Measurements from ENCODE around the gene PLA2G1B. TPM values are rescaled to one million over a fixed set of nuclear protein-coding genes. Genes with fewer than 3 reads are reported as not detected.
A peak's percentile ranks its signal among the peaks of the same experiment; 100 is the strongest.

PLA2G1B gene
- total RNA-seq, 2 experiments from 2014 or later = not detected

DNA sequence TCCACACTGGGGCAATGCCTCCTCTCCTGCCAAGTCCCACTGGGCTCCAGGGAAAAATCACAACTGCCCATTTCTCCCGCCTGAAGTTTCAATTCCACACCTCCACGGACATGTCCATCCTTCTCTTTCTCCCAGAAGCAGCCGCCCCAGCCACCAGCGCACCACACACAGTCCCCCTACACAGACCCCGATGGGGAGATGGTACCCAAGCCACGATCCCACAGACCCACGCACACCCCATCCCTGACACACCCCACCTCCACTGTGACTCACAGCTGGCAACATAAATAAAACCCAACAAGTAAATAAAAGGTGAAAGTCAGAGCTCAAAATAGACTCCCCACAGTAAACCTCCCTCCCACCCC is 38.7 kb upstream of the PLA2G1B start:
- no peak overlapping the region for H3K27ac Mint-ChIP-seq
- no peak overlapping the region for H3K4me3 Mint-ChIP-seq
- CTCF ChIA-PET = interaction anchor here (1.1 to 2.1 kb wide), 5 partner anchors 9 to 63 kb away, joined by 3 to 6 read pairs (median 3); partner anchors contain the start of gene PLA2G1B
- ATAC-seq (no peak), DNase-seq (no peak)
- no peaks in the 10 kb centered on the region for H3K36me3 Mint-ChIP-seq
- peaks cover 76% of the 10 kb centered on the region for H3K27me3 Mint-ChIP-seq
- H3K4me1 Mint-ChIP-seq = no peaks in the 10 kb centered on the region
- no peaks in the 10 kb centered on the region for H3K9me3 Mint-ChIP-seq (ENCODE audit: low read depth)

DNA sequence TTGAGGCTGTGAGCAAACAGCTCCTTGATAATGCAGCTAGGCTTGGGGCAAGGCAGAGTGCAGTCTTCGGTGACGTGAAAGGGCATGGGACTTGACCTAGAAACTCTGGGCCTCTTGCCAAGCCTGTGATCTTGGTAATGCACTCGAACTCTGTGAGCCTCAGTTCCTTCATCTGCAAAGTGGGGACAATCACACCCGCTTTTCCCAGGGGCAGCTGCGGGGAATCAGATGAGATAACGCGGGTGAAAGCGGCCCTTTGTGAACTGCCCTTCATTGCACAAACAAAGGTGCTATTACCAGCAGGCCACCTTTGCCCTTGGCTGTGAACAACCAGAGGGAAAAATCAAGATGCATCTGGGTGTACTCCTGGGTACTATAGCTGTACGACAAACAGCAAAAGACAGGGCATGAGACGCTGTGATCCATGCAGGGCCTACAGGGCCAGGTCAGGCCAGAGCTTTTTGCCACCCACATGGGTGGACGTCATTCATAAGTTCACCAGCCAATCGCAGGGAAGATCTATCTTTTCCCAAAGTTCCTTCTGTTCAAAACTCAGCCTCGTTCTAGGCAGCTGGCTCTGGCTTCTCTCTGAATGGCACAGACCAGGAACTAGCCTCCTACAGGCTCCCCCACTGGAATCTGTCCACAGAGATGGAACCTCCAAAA is 38.2 kb upstream of the PLA2G1B start:
- H3K9me3 Mint-ChIP-seq (ENCODE audit: low read depth) = no peaks in the 10 kb centered on the region
- H3K4me1 Mint-ChIP-seq = no peaks in the 10 kb centered on the region
- no peak for ATAC-seq
- no peak overlapping the region for H3K27ac Mint-ChIP-seq
- CTCF ChIA-PET = interaction anchor here (1.3 to 2.1 kb wide), 2 partner anchors 9 to 39 kb away, joined by 4 to 6 read pairs; partner anchors contain the start of gene PLA2G1B
- DNase-seq = no peak
- H3K36me3 Mint-ChIP-seq = no peaks in the 10 kb centered on the region
- H3K27me3 Mint-ChIP-seq = peaks cover 75% of the 10 kb centered on the region
- H3K4me3 Mint-ChIP-seq = no peak overlapping the region

DNA sequence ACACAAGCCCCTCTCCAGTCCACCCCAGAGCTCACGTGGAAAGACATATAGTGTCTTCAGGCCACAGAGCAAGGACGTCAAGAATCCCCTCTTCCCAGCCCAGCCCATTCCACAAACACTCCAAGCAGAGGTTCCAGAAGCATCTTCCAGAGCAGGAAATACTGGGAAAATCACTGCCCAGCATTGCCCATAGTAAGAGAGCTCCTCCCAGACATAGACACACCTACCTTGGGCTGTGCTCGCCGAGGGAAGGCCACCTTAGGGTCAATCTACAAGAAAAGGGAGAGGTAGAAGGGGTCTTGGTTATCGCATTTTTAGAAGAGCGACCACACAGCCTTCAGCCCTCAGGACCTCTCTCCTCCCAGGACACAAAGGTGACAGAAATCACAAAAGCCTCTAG is 36.9 kb upstream of the PLA2G1B start:
- peaks cover 72% of the 10 kb centered on the region for H3K27me3 Mint-ChIP-seq
- no peak overlapping the region for H3K27ac Mint-ChIP-seq
- ATAC-seq = no peak
- no peak overlapping the region for H3K4me3 Mint-ChIP-seq
- no peaks in the 10 kb centered on the region for H3K9me3 Mint-ChIP-seq (ENCODE audit: low read depth)
- no peak for DNase-seq
- no peaks in the 10 kb centered on the region for H3K36me3 Mint-ChIP-seq
- CTCF ChIA-PET = interaction anchor here (1.4 kb wide), 1 partner anchor 66 kb away, joined by 4 read pairs; no protein-coding TSS in a partner anchor
- H3K4me1 Mint-ChIP-seq = no peaks in the 10 kb centered on the region

DNA sequence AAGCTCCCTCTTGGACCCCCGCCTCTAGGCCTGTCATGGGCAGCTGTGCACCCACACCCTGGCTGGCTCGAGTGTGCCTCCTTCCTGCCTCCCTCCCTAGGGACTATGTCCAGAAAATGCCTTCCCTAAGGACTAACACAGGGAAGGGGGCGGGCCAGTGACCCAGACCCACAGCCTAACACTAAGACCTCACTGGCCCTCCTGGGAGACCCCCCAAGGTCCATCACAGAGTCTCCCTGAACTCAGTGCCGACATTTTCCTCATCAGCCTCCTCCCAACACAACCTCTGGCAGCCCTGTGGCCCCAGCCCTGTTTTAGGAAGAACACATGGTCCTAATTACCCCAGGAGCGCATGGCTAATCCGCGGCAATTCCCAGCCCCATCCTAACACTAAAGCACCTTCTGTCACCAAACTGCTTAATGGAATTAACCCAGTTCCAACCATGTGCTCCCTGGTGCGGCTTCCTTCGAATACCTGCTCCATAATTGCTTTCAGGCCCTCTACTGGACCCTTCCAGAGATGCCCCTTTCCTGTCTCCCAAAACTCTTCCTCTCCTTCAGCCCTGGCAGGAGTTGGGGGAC is 35.8 kb upstream of the PLA2G1B start:
- Mint-ChIP-seq H3K9me3 (ENCODE audit: low read depth) (no peaks in the 10 kb centered on the region), H3K27ac (no peak overlapping the region), H3K4me1 (no peaks in the 10 kb centered on the region), H3K36me3 (no peaks in the 10 kb centered on the region), H3K4me3 (no peak overlapping the region), H3K27me3 (peaks cover 72% of the 10 kb centered on the region)
- CTCF ChIA-PET = interaction anchor here (1.0 to 1.4 kb wide), 2 partner anchors 10 to 67 kb away, joined by 3 to 4 read pairs; no protein-coding TSS in a partner anchor
- ATAC-seq (no peak), DNase-seq (no peak)

DNA sequence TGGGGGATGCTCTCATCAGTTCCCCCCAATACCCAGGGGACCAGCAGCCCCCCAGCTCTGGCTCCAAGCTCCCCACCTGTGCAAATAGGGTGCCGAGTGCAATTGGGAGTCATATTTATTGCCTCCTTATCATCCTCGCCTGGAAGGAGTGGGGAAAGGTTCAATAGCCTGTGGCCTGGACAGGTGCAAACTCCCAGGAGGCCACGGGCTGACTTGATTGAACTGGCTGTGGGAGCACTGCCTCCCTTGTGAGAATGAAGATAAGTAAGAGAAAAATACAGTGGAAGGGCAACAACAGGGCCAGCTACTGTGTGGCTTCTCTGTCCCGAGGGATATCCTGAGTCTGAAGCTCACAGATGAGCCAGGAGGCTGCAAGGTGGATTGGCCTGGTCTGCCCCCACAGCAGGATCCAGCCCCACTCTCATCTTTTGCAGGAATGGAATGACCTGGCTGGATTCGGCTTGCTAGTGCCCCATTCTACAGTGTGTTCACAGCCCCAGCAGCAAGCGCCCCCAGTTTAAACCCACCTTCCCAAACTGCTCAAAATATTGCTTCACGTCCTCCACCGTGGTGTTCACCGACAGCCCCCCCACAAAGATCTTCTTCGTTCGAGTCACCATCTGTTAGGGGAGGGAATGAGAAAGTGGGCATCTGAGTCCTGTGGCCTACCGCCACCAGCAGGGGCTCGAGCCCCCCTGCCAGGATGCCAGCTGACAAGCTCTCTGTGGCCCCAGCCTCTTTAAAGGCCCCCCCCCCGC is 35.1 kb upstream of the PLA2G1B start:
- H3K4me3 Mint-ChIP-seq = no peak overlapping the region
- ATAC-seq = no peak
- no peak for DNase-seq
- H3K9me3 Mint-ChIP-seq (ENCODE audit: low read depth) = no peaks in the 10 kb centered on the region
- CTCF ChIA-PET = interaction anchor here (1.0 to 2.6 kb wide), 2 partner anchors 10 to 67 kb away, joined by 3 to 8 read pairs; no protein-coding TSS in a partner anchor
- peaks cover 71% of the 10 kb centered on the region for H3K27me3 Mint-ChIP-seq
- no peak overlapping the region for H3K27ac Mint-ChIP-seq
- H3K36me3 Mint-ChIP-seq = no peaks in the 10 kb centered on the region
- H3K4me1 Mint-ChIP-seq = no peaks in the 10 kb centered on the region

DNA sequence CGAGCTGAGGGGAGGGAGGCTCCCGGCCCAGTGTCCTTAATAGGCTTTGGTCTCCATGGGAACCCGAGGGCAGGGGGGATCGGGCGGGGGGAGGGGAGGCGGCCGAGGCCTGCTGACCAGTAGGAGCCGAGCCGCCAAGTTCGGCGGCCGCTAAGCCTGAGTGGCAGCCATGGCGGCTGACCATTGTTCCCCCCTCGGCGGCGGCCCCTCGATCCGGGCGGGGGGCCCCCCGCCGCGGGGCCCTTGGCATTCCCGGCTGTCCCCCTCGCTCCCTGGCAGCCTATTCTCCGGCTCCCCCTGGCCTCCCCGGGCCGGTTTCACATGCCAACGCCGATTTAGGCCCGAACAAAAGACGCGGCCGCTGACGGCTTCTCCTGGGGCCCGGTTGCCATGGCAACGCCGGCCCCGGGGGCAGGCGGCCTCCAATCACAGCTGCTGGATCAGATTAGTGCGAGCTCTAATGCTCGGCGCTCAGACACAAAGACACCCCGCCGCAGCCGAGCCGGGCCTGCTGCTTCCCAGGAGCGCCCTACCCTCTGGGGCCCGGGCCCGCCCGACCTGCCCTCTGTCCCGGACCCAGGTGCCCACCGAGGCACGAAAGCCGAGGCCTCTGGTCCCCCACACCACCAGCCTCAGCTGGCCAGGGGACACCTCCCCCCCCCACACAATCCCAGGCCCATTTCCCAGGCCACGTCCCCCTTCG is 34.1 kb upstream of the PLA2G1B start:
- H3K36me3 Mint-ChIP-seq = no peaks in the 10 kb centered on the region
- no peak for DNase-seq

DNA sequence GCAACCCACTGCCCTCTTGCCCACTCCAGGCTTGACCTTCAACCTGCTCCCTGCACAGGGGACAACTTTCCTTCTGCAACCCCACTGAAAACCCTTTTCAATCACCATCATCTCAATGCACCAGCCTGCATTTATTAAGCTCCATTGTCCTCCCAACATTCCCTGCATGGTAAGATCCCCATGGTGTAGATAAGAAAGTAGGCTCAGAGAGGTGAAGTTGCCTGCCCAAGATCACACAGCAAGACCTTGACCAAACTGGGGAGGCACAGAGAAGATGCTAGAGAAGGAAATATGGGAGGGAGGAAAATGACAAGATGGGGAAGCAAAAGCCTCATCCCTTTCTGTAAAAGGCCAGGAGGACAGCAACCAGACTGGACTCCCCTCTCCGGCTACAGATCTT is 31.5 kb upstream of the PLA2G1B start:
- no peak for ATAC-seq
- CTCF ChIA-PET = interaction anchor here (1.6 kb wide), 1 partner anchor 71 kb away, joined by 5 read pairs; no protein-coding TSS in a partner anchor
- Mint-ChIP-seq H3K27me3 (peaks cover 40% of the 10 kb centered on the region), H3K4me1 (no peaks in the 10 kb centered on the region), H3K4me3 (no peak overlapping the region), H3K36me3 (no peaks in the 10 kb centered on the region), H3K9me3 (ENCODE audit: low read depth) (no peaks in the 10 kb centered on the region), H3K27ac (no peak overlapping the region)
- DNase-seq = no peak

More for the DNA sequence above, 34.1 kb upstream of the PLA2G1B start:
- CTCF ChIA-PET = interaction anchor here (1.1 to 2.6 kb wide), 2 partner anchors 10 to 68 kb away, joined by 3 to 8 read pairs; no protein-coding TSS in a partner anchor
- peaks cover 61% of the 10 kb centered on the region for H3K27me3 Mint-ChIP-seq
- H3K4me1 Mint-ChIP-seq = no peaks in the 10 kb centered on the region
- ATAC-seq = peak; percentile 45
- H3K4me3 Mint-ChIP-seq = no peak overlapping the region
- H3K9me3 Mint-ChIP-seq (ENCODE audit: low read depth) = no peaks in the 10 kb centered on the region
- no peak overlapping the region for H3K27ac Mint-ChIP-seq

DNA sequence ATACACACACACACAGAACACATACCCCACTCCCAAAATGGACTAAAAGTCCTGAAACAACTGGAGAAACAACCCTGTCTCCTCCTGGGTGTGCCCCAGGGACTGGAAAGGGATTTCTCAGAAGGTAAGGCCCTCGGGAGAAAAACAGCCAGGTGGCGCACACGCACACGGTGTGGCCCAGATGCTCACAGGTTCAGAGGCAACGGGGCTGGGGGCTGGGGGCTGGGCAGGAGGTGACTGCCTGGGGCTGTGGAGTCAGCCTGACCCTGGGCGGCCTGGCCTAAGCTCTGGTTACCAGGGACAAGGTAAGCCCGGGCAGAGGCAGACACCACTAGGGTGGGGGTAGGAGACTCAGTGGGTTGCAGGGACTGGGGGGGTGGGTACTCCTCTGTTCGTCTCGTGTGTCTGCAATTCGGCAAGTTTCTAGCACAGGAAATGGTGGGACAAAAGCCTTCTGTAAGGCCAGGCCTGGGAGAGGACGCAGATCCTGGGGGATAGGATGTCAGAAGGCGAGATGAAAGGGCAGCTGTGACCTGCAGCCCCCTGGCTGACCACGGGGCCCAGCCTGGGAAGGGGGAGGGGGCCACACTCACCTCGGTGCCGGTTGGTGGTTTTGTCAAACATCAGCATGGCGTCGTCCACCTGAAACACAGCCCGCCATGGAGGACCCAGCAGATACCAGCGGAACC is 31.0 kb upstream of the PLA2G1B start:
- ATAC-seq (no peak), DNase-seq (no peak)
- Mint-ChIP-seq H3K9me3 (ENCODE audit: low read depth) (no peaks in the 10 kb centered on the region), H3K4me3 (no peak overlapping the region), H3K36me3 (no peaks in the 10 kb centered on the region), H3K27ac (no peak overlapping the region), H3K4me1 (no peaks in the 10 kb centered on the region), H3K27me3 (peaks cover 36% of the 10 kb centered on the region)
- CTCF ChIA-PET = interaction anchor here (1.6 kb wide), 1 partner anchor 72 kb away, joined by 5 read pairs; no protein-coding TSS in a partner anchor

DNA sequence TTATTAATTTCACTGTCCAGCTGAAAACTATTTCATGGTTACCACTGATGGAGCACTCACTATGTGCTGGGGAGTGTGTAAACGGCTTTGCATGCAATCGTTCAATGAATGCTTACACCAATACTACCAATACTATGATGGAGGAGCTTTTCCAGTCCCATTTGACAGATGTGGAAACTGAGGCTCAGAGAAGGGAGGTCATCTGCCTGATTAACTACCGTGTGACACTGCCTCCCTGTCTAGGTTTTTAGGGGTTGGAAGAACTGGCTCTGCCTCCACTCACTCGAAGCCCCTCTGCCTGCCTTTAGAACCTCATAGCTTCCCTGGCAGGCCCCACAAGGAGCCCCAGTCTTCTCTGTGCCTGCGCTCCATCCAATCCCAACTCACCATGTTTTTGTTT is 29.5 kb upstream of the PLA2G1B start:
- Mint-ChIP-seq H3K4me1 (no peaks in the 10 kb centered on the region), H3K27ac (no peak overlapping the region), H3K27me3 (peaks cover 23% of the 10 kb centered on the region), H3K9me3 (ENCODE audit: low read depth) (no peaks in the 10 kb centered on the region), H3K4me3 (no peak overlapping the region), H3K36me3 (no peaks in the 10 kb centered on the region)
- no peak for ATAC-seq
- no peak for DNase-seq
- CTCF ChIA-PET = interaction anchor here (0.6 to 1.5 kb wide), 15 partner anchors 9 to 443 kb away, joined by 3 to 15 read pairs (median 4); no protein-coding TSS in a partner anchor

DNA sequence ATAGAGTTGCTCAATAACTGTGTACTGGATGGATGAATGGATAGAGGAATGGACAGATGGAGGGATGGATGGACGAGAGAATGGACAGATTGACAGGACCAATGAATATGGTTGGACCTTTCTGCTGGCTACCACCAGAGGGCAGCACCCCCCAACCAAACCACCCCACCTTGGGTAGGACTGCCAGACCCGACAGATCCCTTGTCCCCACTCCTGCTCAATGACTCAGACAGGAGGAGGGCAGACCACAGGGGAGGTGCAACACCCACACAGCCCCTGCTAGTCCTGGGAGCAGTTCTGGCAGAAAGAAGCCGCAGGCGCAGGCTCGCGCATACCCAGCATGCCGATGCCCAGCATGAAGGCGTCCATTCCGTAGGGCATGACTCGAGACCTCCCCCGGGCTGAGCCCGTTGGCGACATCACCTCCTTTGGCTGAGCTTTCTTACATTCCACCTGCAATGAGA is 29.0 kb upstream of the PLA2G1B start:
- H3K4me1 Mint-ChIP-seq = no peaks in the 10 kb centered on the region
- peaks cover 22% of the 10 kb centered on the region for H3K27me3 Mint-ChIP-seq
- H3K36me3 Mint-ChIP-seq = no peaks in the 10 kb centered on the region
- H3K27ac Mint-ChIP-seq = no peak overlapping the region
- ATAC-seq = peak; percentile 93
- no peaks in the 10 kb centered on the region for H3K9me3 Mint-ChIP-seq (ENCODE audit: low read depth)
- peak; percentile 79 for DNase-seq
- H3K4me3 Mint-ChIP-seq = no peak overlapping the region
- CTCF ChIA-PET = interaction anchor here (0.6 to 1.5 kb wide), 14 partner anchors 9 to 444 kb away, joined by 3 to 15 read pairs (median 4); no protein-coding TSS in a partner anchor

DNA sequence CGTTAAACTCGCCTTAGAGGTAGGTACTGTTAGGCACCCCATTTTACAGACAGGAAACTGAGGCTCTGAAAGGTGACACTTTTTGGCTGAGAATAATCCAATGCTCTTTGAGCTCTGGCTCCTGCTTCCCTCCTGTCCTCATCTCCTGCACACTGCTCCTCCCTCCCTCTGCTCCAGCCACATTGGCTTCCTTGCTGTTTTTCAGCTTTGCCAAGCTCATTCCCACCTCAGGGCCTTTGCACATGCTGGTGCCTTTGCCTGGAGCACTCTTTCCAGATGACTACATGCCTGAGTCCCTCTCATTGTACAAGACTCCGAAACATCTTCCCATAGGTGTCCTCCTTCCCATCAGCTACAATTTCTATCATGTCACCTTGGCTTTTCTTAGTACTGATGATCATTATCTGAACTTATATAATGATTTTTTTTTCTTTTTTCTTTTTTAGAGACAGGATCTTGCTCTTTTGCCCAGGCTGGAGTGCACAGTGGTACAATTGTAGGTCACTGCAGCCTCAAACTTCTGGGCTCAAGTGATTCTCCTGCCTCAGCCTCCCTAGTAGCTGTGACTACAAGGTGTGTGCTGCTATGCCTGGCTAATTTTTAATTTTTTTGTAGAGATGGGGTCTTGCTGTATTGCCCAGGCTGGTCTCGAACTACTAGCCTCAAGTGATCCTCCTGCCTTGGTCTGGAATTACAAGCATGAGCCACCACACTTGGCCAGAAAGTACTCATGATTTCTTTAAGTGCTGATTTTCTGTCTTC is 26.2 kb upstream of the PLA2G1B start:
- peaks cover 6% of the 10 kb centered on the region for H3K27me3 Mint-ChIP-seq
- no peaks in the 10 kb centered on the region for H3K36me3 Mint-ChIP-seq
- CTCF ChIA-PET = interaction anchor here (1.9 to 5.2 kb wide), 2 partner anchors 77 to 80 kb away, joined by 4 to 29 read pairs; no protein-coding TSS in a partner anchor
- no peak overlapping the region for H3K4me3 Mint-ChIP-seq
- no peaks in the 10 kb centered on the region for H3K9me3 Mint-ChIP-seq (ENCODE audit: low read depth)
- H3K27ac Mint-ChIP-seq = no peak overlapping the region
- DNase-seq (no peak), ATAC-seq (no peak)
- H3K4me1 Mint-ChIP-seq = no peaks in the 10 kb centered on the region

DNA sequence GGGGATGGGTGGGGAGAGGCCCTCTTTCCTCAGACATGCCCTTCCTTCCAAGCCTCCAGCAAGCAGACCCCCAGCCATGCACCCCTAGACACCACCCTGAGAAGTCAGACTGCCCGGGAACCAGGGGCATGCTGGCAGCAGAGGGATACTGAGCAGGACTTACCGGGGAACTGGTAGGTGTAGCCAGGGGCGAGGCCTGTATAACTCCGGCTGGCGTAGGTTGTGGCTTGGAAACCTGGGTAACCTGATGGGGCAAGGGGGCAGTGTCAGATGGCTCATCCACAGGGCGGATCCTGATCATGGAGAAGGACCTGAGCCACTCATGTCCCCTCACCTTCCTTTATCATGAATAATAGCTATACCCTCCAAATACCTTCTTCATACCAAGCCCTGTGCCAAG is 25.6 kb upstream of the PLA2G1B start:
- CTCF ChIA-PET = interaction anchor here (5.2 kb wide), 1 partner anchor 77 kb away, joined by 29 read pairs; no protein-coding TSS in a partner anchor
- Mint-ChIP-seq H3K36me3 (no peaks in the 10 kb centered on the region), H3K27me3 (peaks cover 4% of the 10 kb centered on the region), H3K9me3 (ENCODE audit: low read depth) (no peaks in the 10 kb centered on the region), H3K4me3 (no peak overlapping the region), H3K27ac (no peak overlapping the region), H3K4me1 (no peaks in the 10 kb centered on the region)
- ATAC-seq (no peak), DNase-seq (no peak)

All from activated CD8-positive, alpha-beta memory T cell treated with anti-CD3 and anti-CD28 coated beads, Interleukin-2, amount 10 ng/mL, durations not matched to agents 7 days and 5 days (primary cell).